Thyroid gland (tissue), 4 donors: ENCODE measurements around the gene GCNT4. TPM values are rescaled to one million over a fixed set of nuclear protein-coding genes. Genes with fewer than 3 reads are reported as not detected.

ENCODE experiments used
- DNase-seq, 2 donors: peaks; one replicate each; pipeline ENCODE4 v3.0.0-alpha.2; 2019
- H3K27ac ChIP-seq, 3 donors: fragments of 200-600 bp; sonication (generic); 1 replicate in 2 of 3; 2 replicates in 1 of 3; pipeline ENCODE4 v1.5.1; 2016 to 2019; ENCODE audit warnings: mild to moderate bottlenecking in 1 of 3, moderate library complexity in 1 of 3
- H3K27me3 ChIP-seq: fragments of 200-600 bp; sonication (generic); one replicate; pipeline ENCODE4 v1.5.1; 2019
- H3K36me3 ChIP-seq, 2 donors: fragments of 200-600 bp; sonication (generic); one replicate each; pipeline ENCODE4 v1.5.1; 2016 to 2019
- H3K4me1 ChIP-seq, 2 donors: fragments of 200-600 bp; sonication (generic); one replicate each; pipeline ENCODE4 v1.5.1; 2017 to 2019
- H3K4me3 ChIP-seq, 3 donors: fragments of 200-600 bp; sonication (generic); replicated peaks in 1 of 3; 1 replicate in 2 of 3; 2 replicates in 1 of 3; pipeline ENCODE4 v1.5.1; 2016; ENCODE audit warnings: mild to moderate bottlenecking in 1 of 3
- H3K9me3 ChIP-seq: fragments of 200-600 bp; sonication (generic); one replicate; pipeline ENCODE4 v1.5.1; 2017
- CTCF ChIP-seq, 6 experiments: fragments of 200-600 bp in 3 of 6; fragments of 450-650 bp in 3 of 6; sonication (generic) in 3 of 6; IDR thresholded peaks; one replicate each; pipeline ENCODE4 v1.5.1; 2016 to 2019; ENCODE audit warnings: antibody characterized with exemption in 6 of 6, mild to moderate bottlenecking in 2 of 6, inconsistent platforms in 1 of 6, moderate library complexity in 1 of 6
- POLR2A ChIP-seq, 2 donors: fragments of 450-650 bp; IDR thresholded peaks; one replicate each; pipeline ENCODE4 v1.6.1; 2017; ENCODE audit warnings: antibody characterized with exemption in 2 of 2, mild to moderate bottlenecking in 2 of 2, moderate library complexity in 1 of 2
- WGBS, 2 donors: methylation state at CpG; one replicate each; pipeline ENCODE4 v1.1.5; 2017; 5-methylcytosine and 5-hydroxymethylcytosine counted together
- intact Hi-C: fragments of 100-400 bp; cut with DNase I; formaldehyde crosslinking; loops from one replicate; pipeline ENCODE4 v1.15.1; 2023
- total RNA-seq, 4 donors: library from RNA; depleted of rRNA; stranded (reverse); fragments of >200 nt; gene quantifications; one replicate each; pipeline ENCODE4 v1.2.3, GENCODE V29; 2016

Gene GCNT4
- total RNA-seq, 4 donors from 2014 or later = 0.94 to 3.1 (median 1.5) TPM

- intact Hi-C loops = no loop called here
- no peaks in the 10 kb centered on the region for H3K36me3 ChIP-seq
- H3K4me3 ChIP-seq = no peak overlapping the region
- no peak for DNase-seq
- H3K27ac ChIP-seq = no peak overlapping the region
- WGBS, 2 donors = 67 to 74% methylated on average over 9 of the region's 9 CpGs
- no peak for TF ChIP-seq CTCF (IDR thresholded peaks at IDR 0.05)
- no peak for TF ChIP-seq POLR2A (IDR thresholded peaks at IDR 0.05)
- H3K9me3 ChIP-seq = no peaks in the 10 kb centered on the region
- no peaks in the 10 kb centered on the region for H3K4me1 ChIP-seq
- H3K27me3 ChIP-seq = no peaks in the 10 kb centered on the region
Measured at GRCh38 chr5:75023368-75024159, 28.8 kb downstream of the GCNT4 start.

GRCh38 chr5:75021800-75022199 lies 30.6 kb downstream of the GCNT4 start:
- H3K36me3 ChIP-seq = no peaks in the 10 kb centered on the region
- TF ChIP-seq POLR2A (IDR thresholded peaks at IDR 0.05) (no peak), CTCF (IDR thresholded peaks at IDR 0.05) (no peak)
- no peak overlapping the region for H3K27ac ChIP-seq
- no peaks in the 10 kb centered on the region for H3K9me3 ChIP-seq
- no peak for DNase-seq
- intact Hi-C loops = no loop called here
- no peaks in the 10 kb centered on the region for H3K27me3 ChIP-seq
- H3K4me1 ChIP-seq = no peaks in the 10 kb centered on the region
- H3K4me3 ChIP-seq = no peak overlapping the region
- WGBS, 2 donors = 90% methylated on average over 4 of the region's 4 CpGs

DNA sequence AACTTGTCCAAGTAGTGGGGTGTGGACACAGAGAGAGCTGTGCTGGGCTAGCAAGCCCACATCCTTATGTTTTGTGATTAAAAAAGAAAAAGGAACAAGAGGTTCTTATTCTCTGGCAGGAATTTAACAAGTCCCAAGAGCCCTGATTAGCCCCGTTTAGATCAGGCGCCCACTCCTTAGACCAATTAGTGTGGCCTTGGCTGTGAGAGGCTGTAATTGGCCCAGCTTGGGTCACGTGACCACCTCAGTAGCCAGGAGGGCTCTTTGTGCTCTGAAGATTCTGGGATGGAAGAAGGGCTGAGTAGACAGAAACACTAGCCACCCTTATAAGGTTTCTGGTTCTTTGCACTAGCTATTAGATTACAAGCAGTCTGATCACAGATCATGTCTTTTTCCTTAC lies 31.1 kb downstream of the GCNT4 start:
- DNase-seq = no peak
- Histone ChIP-seq H3K4me1 (no peaks in the 10 kb centered on the region), H3K27me3 (no peaks in the 10 kb centered on the region), H3K9me3 (no peaks in the 10 kb centered on the region), H3K4me3 (no peak overlapping the region), H3K36me3 (no peaks in the 10 kb centered on the region), H3K27ac (no peak overlapping the region)
- 59% methylated on average over 3 of the region's 3 CpGs for WGBS, 2 donors
- TF ChIP-seq CTCF (IDR thresholded peaks at IDR 0.05) (no peak), POLR2A (IDR thresholded peaks at IDR 0.05) (no peak)
- intact Hi-C loops = no loop called here

DNA sequence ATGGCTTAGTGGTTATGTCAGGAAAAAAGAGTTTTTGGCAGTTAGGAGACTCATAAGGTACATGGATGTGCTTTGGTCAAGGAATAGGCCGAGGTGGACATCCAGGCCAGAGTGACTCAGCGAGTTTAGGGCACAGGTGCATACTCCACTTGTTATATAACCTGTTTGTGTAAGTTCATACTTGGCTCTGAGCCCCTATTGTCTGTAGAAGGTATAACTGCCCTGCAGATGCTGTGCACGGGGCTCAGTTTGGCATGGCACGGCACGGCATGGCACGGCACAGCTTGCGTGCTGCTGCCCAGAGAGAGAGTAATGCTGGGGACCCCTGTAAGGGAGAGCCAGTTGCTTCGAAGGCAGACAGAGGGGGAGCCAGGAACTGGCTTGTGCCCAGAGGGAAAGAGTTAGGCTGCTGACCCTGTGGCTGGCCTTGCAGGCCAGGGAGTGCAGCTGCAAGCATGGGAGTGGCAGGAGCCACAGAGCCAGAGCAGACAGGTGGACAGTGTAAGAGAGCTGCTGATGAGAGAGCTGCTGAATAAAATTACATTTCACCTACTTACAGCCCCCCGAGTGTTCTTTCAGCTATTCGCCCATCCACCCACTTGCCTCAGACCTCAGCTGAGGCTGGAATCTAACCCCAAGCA lies 32.2 kb downstream of the GCNT4 start:
- H3K27me3 ChIP-seq = no peaks in the 10 kb centered on the region
- WGBS, 2 donors = 77 to 83% methylated on average over 10 of the region's 10 CpGs
- DNase-seq = no peak
- TF ChIP-seq POLR2A (IDR thresholded peaks at IDR 0.05) = no peak
- no peak for TF ChIP-seq CTCF (IDR thresholded peaks at IDR 0.05)
- intact Hi-C loops = no loop called here
- no peaks in the 10 kb centered on the region for H3K4me1 ChIP-seq
- no peaks in the 10 kb centered on the region for H3K9me3 ChIP-seq
- H3K36me3 ChIP-seq = no peaks in the 10 kb centered on the region
- no peak overlapping the region for H3K27ac ChIP-seq
- H3K4me3 ChIP-seq = no peak overlapping the region
